H1 (cell line): ENCODE results near the gene POLR2F. TPM values are rescaled to one million over a fixed set of nuclear protein-coding genes. Genes with fewer than 3 reads are reported as not detected.

Experiments
- CTCF ChIA-PET: fragments of 300-600 bp; sonication (Branson Sonifier 250); formaldehyde crosslinking; loops from one replicate; lab custom pipeline; 2021; ENCODE audit not compliant: partially characterized antibody; lab: Charles Lee
- POLR2A ChIA-PET: fragments of 300-600 bp; sonication (Branson Sonifier 250); formaldehyde crosslinking; loops from one replicate; lab custom pipeline; 2021; ENCODE audit warnings: inconsistent platforms; ENCODE audit not compliant: partially characterized antibody; lab: Charles Lee
- DNase-seq, 2 experiments: peaks; one replicate each; pipeline versions ENCODE4 v3.0.0 to v3.0.0-alpha.2; 2010 to 2022; ENCODE audit warnings: low spot score in 2 of 2, low read depth in 1 of 2, mixed read lengths in 1 of 2
- FAIRE-seq: peaks from 2 replicates; lab custom pipeline; 2011; peaks lifted over from hg19 to GRCh38; lab: Jason Lieb, UNC
- H2AFZ ChIP-seq: 2 replicates; pipeline ENCODE4 v1.8.1; 2012; ENCODE audit warnings: low read length, inconsistent platforms
- H2AK5ac ChIP-seq: 2 replicates; pipeline ENCODE4 v1.6.1; 2013; ENCODE audit warnings: low read depth, low read length
- H2BK120ac ChIP-seq: replicated peaks from 2 replicates; pipeline ENCODE3; 2013; ENCODE audit warnings: low read depth, low read length, inconsistent platforms
- H2BK12ac ChIP-seq: 2 replicates; pipeline ENCODE4 v1.6.1; 2013; ENCODE audit warnings: low read depth, low read length
- H2BK15ac ChIP-seq: 2 replicates; pipeline ENCODE4 v1.6.1; 2013; ENCODE audit warnings: low read length
- H2BK20ac ChIP-seq: 2 replicates; pipeline ENCODE4 v1.6.1; 2013; ENCODE audit warnings: low read length
- H2BK5ac ChIP-seq: 2 replicates; pipeline ENCODE4 v1.6.1; 2013; ENCODE audit warnings: low read depth, low read length
- H3K14ac ChIP-seq: 2 replicates; pipeline ENCODE4 v1.6.1; 2013; ENCODE audit warnings: inconsistent platforms; ENCODE audit not compliant: insufficient read length
- H3K18ac ChIP-seq: 2 replicates; pipeline ENCODE4 v1.6.1; 2013; ENCODE audit warnings: low read length; ENCODE audit errors: extremely low read depth
- H3K23ac ChIP-seq: 2 replicates; pipeline ENCODE4 v1.6.1; 2013; ENCODE audit warnings: inconsistent platforms; ENCODE audit not compliant: insufficient read length
- H3K23me2 ChIP-seq: 2 replicates; pipeline ENCODE4 v1.6.1; 2013; ENCODE audit warnings: low read depth, low read length
- H3K27ac ChIP-seq: 2 replicates; pipeline ENCODE4 v1.6.1; 2011; ENCODE audit warnings: low read depth, low read length, inconsistent platforms
- H3K27me3 ChIP-seq, 4 experiments: replicated peaks in 1 of 4; 1 replicate in 1 of 4; 2 replicates in 3 of 4; pipeline versions ENCODE4 v1.6.1 to v1.8.1; 2011 to 2013; ENCODE audit warnings: low read length in 3 of 4, mild to moderate bottlenecking in 3 of 4, inconsistent platforms in 2 of 4, mixed read lengths in 2 of 4, moderate library complexity in 1 of 4; ENCODE audit not compliant: control insufficient read depth in 3 of 4, insufficient read depth in 3 of 4; ENCODE audit errors: extremely low read depth in 1 of 4
- H3K36me3 ChIP-seq, 4 experiments: 2 replicates each; pipeline versions ENCODE4 v1.6.1 to v1.8.1; 2011 to 2013; ENCODE audit warnings: mild to moderate bottlenecking in 4 of 4, low read length in 3 of 4, moderate library complexity in 2 of 4, control low read depth in 1 of 4, inconsistent platforms in 1 of 4; ENCODE audit not compliant: insufficient read depth in 4 of 4, control insufficient read depth in 2 of 4
- H3K4ac ChIP-seq: replicated peaks from 2 replicates; pipeline ENCODE3; 2013; ENCODE audit warnings: low read length, low read depth, mixed read lengths, inconsistent platforms; ENCODE audit not compliant: insufficient read length
- H3K4me1 ChIP-seq, 4 experiments: replicated peaks in 1 of 4; 1 replicate in 1 of 4; 2 replicates in 3 of 4; pipeline versions ENCODE4 v1.6.1 to v1.8.1; 2011 to 2013; ENCODE audit warnings: low read length in 3 of 4, inconsistent platforms in 2 of 4, mixed read lengths in 1 of 4; ENCODE audit not compliant: insufficient read depth in 4 of 4, control insufficient read depth in 3 of 4
- H3K4me2 ChIP-seq, 2 experiments: 2 replicates each; pipeline versions ENCODE4 v1.6.1 to v1.8.1; 2011 to 2013; ENCODE audit warnings: low read depth in 2 of 2, low read length in 2 of 2, control low read depth in 1 of 2, inconsistent platforms in 1 of 2, mild to moderate bottlenecking in 1 of 2; ENCODE audit not compliant: insufficient read depth in 1 of 2
- H3K4me3 ChIP-seq, 4 experiments: fragments of 200-600, 300-600 bp in 1 of 4; sonication (generic), shearing (Covaris generic), sonication (Bioruptor Twin) in 1 of 4; 2 replicates each; pipeline versions ENCODE4 v1.5.1 to v1.8.1; 2011 to 2016; ENCODE audit warnings: low read length in 4 of 4, low read depth in 3 of 4, control low read depth in 2 of 4, inconsistent platforms in 2 of 4, mild to moderate bottlenecking in 2 of 4, mixed read lengths in 1 of 4, moderate library complexity in 1 of 4; ENCODE audit not compliant: insufficient read depth in 2 of 4; ENCODE audit errors: extremely low read depth in 1 of 4
- H3K56ac ChIP-seq: replicated peaks from 2 replicates; pipeline ENCODE3; 2013; ENCODE audit warnings: low read depth, mild to moderate bottlenecking, mixed read lengths, low read length, inconsistent platforms; ENCODE audit not compliant: insufficient read length
- H3K79me1 ChIP-seq: 2 replicates; pipeline ENCODE4 v1.6.1; 2013; ENCODE audit warnings: low read depth, low read length, control low read depth
- H3K79me2 ChIP-seq, 2 experiments: 2 replicates each; pipeline versions ENCODE4 v1.6.1 to v1.8.1; 2012 to 2013; ENCODE audit warnings: low read length in 2 of 2, mild to moderate bottlenecking in 2 of 2, inconsistent platforms in 1 of 2; ENCODE audit not compliant: insufficient read depth in 2 of 2, control insufficient read depth in 1 of 2
- H3K9ac ChIP-seq, 4 experiments: replicated peaks in 1 of 4; 1 replicate in 1 of 4; 2 replicates in 3 of 4; pipeline versions ENCODE4 v1.6.1 to v1.8.1; 2011 to 2013; ENCODE audit warnings: low read depth in 3 of 4, low read length in 3 of 4, control low read depth in 2 of 4, mild to moderate bottlenecking in 2 of 4, moderate library complexity in 2 of 4, inconsistent platforms in 1 of 4; ENCODE audit errors: extremely low read depth in 1 of 4
- H3K9me3 ChIP-seq, 2 experiments: 2 replicates each; pipeline versions ENCODE4 v1.6.1 to v1.8.1; 2012 to 2013; ENCODE audit warnings: mild to moderate bottlenecking in 2 of 2, moderate library complexity in 2 of 2, control low read depth in 1 of 2, inconsistent platforms in 1 of 2, low read depth in 1 of 2, low read length in 1 of 2, mixed read lengths in 1 of 2; ENCODE audit not compliant: insufficient read depth in 2 of 2
- H4K20me1 ChIP-seq, 2 experiments: replicated peaks in 1 of 2; 2 replicates each; pipeline versions ENCODE3 to v1.8.1; 2011 to 2013; ENCODE audit warnings: inconsistent platforms in 2 of 2, low read length in 2 of 2, mild to moderate bottlenecking in 1 of 2; ENCODE audit not compliant: insufficient read depth in 2 of 2, control insufficient read depth in 1 of 2
- H4K5ac ChIP-seq: 2 replicates; pipeline ENCODE4 v1.6.1; 2013; ENCODE audit warnings: low read length, low read depth, mixed read lengths, inconsistent platforms; ENCODE audit not compliant: insufficient read length
- H4K8ac ChIP-seq: 2 replicates; pipeline ENCODE4 v1.8.0; 2013; ENCODE audit warnings: mild to moderate bottlenecking, moderate library complexity, low read length, inconsistent platforms; ENCODE audit not compliant: insufficient read depth; ENCODE audit errors: extremely low read depth
- H4K91ac ChIP-seq: replicated peaks from 2 replicates; pipeline ENCODE3; 2013; ENCODE audit warnings: low read length, mixed read lengths, inconsistent platforms; ENCODE audit not compliant: insufficient read length
- CHD2 ChIP-seq: IDR thresholded peaks from 2 replicates; pipeline ENCODE4 v1.6.1; 2012; ENCODE audit warnings: low read length, improper control_type of control experiment
- WGBS, 2 experiments: shearing (Covaris generic) in 1 of 2; methylation state at CpG; one replicate each; pipeline versions ENCODE4 v1.1.6 to v1.1.7; 2013 to 2015; ENCODE audit warnings: low lambda C conversion rate in 2 of 2, mixed read lengths in 2 of 2, inconsistent platforms in 1 of 2, low coverage in 1 of 2, missing lambda C conversion rate in 1 of 2; ENCODE audit not compliant: insufficient replicate concordance in 2 of 2, insufficient coverage in 1 of 2, insufficient read length in 1 of 2; ENCODE audit errors: extremely low coverage in 1 of 2, missing lambda C conversion rate in 1 of 2; 5-methylcytosine and 5-hydroxymethylcytosine counted together
- polyA plus RNA-seq, 7 experiments: library from polyadenylated mRNA; depleted of rRNA in 3 of 7; stranded (reverse) in 5 of 7; unstranded in 2 of 7; fragments of >200 nt in 5 of 7; fragments of 200-250 nt in 2 of 7; gene quantifications; 1 replicate in 5 of 7; 2 replicates in 1 of 7; 4 replicates in 1 of 7; pipeline versions ENCODE4 v1.2.1 to v1.2.3, GENCODE V29; 2011 to 2013; ENCODE audit warnings: missing spikeins in 2 of 7, mixed read lengths in 2 of 7
- total RNA-seq: library from RNA; stranded (reverse); fragmentation: NEBNext Ultra II Directional; extraction: Animal tissue kit (Norgen Biotek cat#: 25700); gene quantifications from 2 replicates; pipeline ENCODE4 v1.2.1, GENCODE V29; 2021

POLR2F gene
- total and polyA plus RNA-seq, 2 of the 8 experiments (the other 6 are each of a cell fraction or from before 2014, with no cell fraction given) = 150 to 176 TPM

GRCh38 chr22:37985751-37986281, 32.3 kb downstream of the POLR2F start:
- no peak overlapping the region for H3K4ac ChIP-seq
- ChIA-PET CTCF (interaction anchor here (0.7 to 3.9 kb wide), 3 partner anchors 8 to 942 kb away, joined by 4 to 20 read pairs (median 7); no protein-coding TSS in a partner anchor), POLR2A (interaction anchor here (0.5 to 1.9 kb wide), 2 partner anchors 9 to 40 kb away, joined by 4 to 8 read pairs; no protein-coding TSS in a partner anchor)
- no peak overlapping the region for H3K4me3 ChIP-seq
- peak overlapping the region; percentile 35; the same call in 1 of the 2 replicates for H2BK12ac ChIP-seq
- H2BK20ac ChIP-seq = no peak overlapping the region
- H3K27ac ChIP-seq = no peak overlapping the region
- no peak overlapping the region for H3K14ac ChIP-seq
- H3K36me3 ChIP-seq = no peaks in the 10 kb centered on the region; a peak in 1 of 8 replicates
- no peak overlapping the region for H3K4me2 ChIP-seq
- no peaks in the 10 kb centered on the region for H3K79me1 ChIP-seq
- peaks cover 0 to 19% (median 12%) of the 10 kb centered on the region in 4 experiments; a peak in 5 of 7 replicates for H3K27me3 ChIP-seq
- no peak for DNase-seq
- H4K8ac ChIP-seq = no peak overlapping the region
- no peaks in the 10 kb centered on the region for H3K9me3 ChIP-seq
- no peak overlapping the region for H3K56ac ChIP-seq
- H3K79me2 ChIP-seq = no peaks in the 10 kb centered on the region
- H2BK15ac ChIP-seq = peak overlapping the region; percentile 72; the same call in 1 of the 2 replicates
- no peak for FAIRE-seq
- no peak overlapping the region for H2AK5ac ChIP-seq
- no peak overlapping the region for H3K18ac ChIP-seq
- H3K23me2 ChIP-seq = peaks cover 13% of the 10 kb centered on the region; the same call in 1 of the 2 replicates
- no peak overlapping the region for H4K5ac ChIP-seq
- no peak overlapping the region for H2AFZ ChIP-seq
- H3K23ac ChIP-seq = no peak overlapping the region
- H2BK5ac ChIP-seq = no peak overlapping the region
- peaks cover 0 to 20% (median 11%) of the 10 kb centered on the region in 4 experiments; a peak in 6 of 7 replicates for H3K4me1 ChIP-seq
- H2BK120ac ChIP-seq = no peak overlapping the region
- peaks cover 2 to 3% of the 10 kb centered on the region in 2 experiments for H4K20me1 ChIP-seq
- no peak overlapping the region for H4K91ac ChIP-seq
- no peak overlapping the region for H3K9ac ChIP-seq
- 89% methylated on average over 23 of the region's 27 CpGs; no CpG with 5 or more reads in 1 of the 2 experiments for WGBS, 2 experiments
- TF ChIP-seq CHD2 = no peak
